Muscle of leg (tissue), 11 donors: ENCODE data around the gene OR52K2. TPM values are rescaled to one million over a fixed set of nuclear protein-coding genes. Genes with fewer than 3 reads are reported as not detected.

ENCODE experiments used
- DNase-seq: peaks from one replicate; pipeline ENCODE4 v3.0.0; 2013
- H3K27ac ChIP-seq: one replicate; pipeline ENCODE4 v1.5.1; 2013; ENCODE audit warnings: mild to moderate bottlenecking, low read length, control low read depth
- H3K27me3 ChIP-seq: one replicate; pipeline ENCODE4 v1.6.1; 2013; ENCODE audit warnings: low read length; ENCODE audit not compliant: control insufficient read depth, insufficient read depth
- H3K36me3 ChIP-seq: one replicate; pipeline ENCODE4 v1.6.1; 2013; ENCODE audit warnings: low read length; ENCODE audit not compliant: control insufficient read depth, insufficient read depth
- H3K4me1 ChIP-seq: one replicate; pipeline ENCODE4 v1.6.1; 2013; ENCODE audit warnings: low read length; ENCODE audit not compliant: control insufficient read depth, insufficient read depth
- H3K4me3 ChIP-seq: one replicate; pipeline ENCODE4 v1.5.1; 2013; ENCODE audit warnings: low read length, control low read depth
- H3K9me3 ChIP-seq: replicated peaks from 2 replicates; pipeline ENCODE4 v1.6.1; 2013; ENCODE audit warnings: low read depth, low read length; ENCODE audit not compliant: control insufficient read depth
- WGBS: methylation state at CpG from one replicate; pipeline ENCODE4 v1.1.5; 2013; ENCODE audit warnings: missing lambda C conversion rate; ENCODE audit not compliant: insufficient coverage; 5-methylcytosine and 5-hydroxymethylcytosine counted together
- polyA plus RNA-seq, 8 donors: library from polyadenylated mRNA; unstranded; fragments of 120-200 nt; gene quantifications; one replicate each; pipeline versions ENCODE4 v1.2.1 to v1.2.3, GENCODE V29; 2013; ENCODE audit warnings: inconsistent platforms in 1 of 8, low replicate concordance in 1 of 8; ENCODE audit not compliant: insufficient read length in 8 of 8, insufficient read depth in 1 of 8
- total RNA-seq: library from RNA; stranded (reverse); fragments of 120-200 nt; gene quantifications from one replicate; pipeline ENCODE4 v1.2.4, GENCODE V29; 2013

The OR52K2 gene
- total and polyA plus RNA-seq, 9 donors: not detected

DNA sequence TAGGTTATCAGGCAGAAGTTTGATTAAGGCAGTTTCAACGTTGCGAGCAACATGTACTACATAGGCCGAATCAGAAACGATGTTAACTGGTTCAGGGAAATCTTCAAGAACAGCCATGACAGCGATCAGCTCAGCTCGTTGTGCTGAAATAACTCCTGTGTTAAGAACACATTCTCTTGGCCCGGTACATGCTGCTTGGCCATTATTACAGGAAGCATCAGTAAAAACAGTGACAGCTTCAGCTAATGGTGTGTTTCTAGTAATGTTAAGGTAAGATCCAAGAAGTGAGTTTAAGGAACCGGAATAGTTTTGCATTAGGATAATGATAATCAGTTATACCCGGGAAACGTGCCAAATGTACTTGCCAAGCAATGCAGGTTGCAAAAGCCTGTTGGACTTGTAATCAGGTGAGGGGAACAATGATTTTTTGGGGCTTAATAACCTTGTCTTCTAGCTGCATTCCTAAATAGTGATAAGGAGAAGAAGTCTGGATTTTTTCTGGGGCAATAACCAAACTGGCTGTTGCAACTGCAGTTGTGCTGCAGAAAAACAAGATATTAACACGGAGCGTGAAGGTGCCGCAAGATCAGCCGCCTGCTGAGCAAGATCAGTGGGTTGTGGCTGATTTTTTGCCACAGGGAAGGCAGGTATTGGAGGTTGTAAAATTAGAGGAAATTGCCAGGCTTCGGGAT lies 47.6 kb downstream of the OR52K2 start:
- H3K4me1 ChIP-seq: no peaks in the 10 kb centered on the region
- peak; percentile 1 for DNase-seq
- no peak overlapping the region for H3K4me3 ChIP-seq
- no peaks in the 10 kb centered on the region for H3K36me3 ChIP-seq
- H3K9me3 ChIP-seq: no peaks in the 10 kb centered on the region
- 69% methylated on average over 15 of the region's 15 CpGs for WGBS
- H3K27me3 ChIP-seq: peaks cover 3% of the 10 kb centered on the region
- H3K27ac ChIP-seq: no peak overlapping the region

Other genes starting within 250 kb of the OR52K2 start
- gene OR52B4, start 80.9 kb upstream of the OR52K2 start, total RNA-seq: not detected
- not detected for gene OR52B4, start 80.9 kb upstream of the OR52K2 start, polyA plus RNA-seq
- 11.8 TPM for gene TRIM21, start 55.6 kb upstream of the OR52K2 start, total RNA-seq
- gene TRIM21, start 55.6 kb upstream of the OR52K2 start, polyA plus RNA-seq: 10 to 100 TPM in 3 of 8 donors, 1 to 10 TPM in 5; 6.4 to 12.7 (median 8.6) TPM
- gene OR52K1, start 33.4 kb downstream of the OR52K2 start, total RNA-seq: not detected
- gene OR52K1, start 33.4 kb downstream of the OR52K2 start, polyA plus RNA-seq: under 1 TPM; 0.02 to 0.31 (median 0.11) TPM
- gene OR52M1, start 95.9 kb downstream of the OR52K2 start, total RNA-seq: not detected
- not detected for gene OR52M1, start 95.9 kb downstream of the OR52K2 start, polyA plus RNA-seq
- not detected for gene OR52I2, start 132.4 kb downstream of the OR52K2 start, total RNA-seq
- under 1 TPM in 1 of 8 donors, not detected in 7; 0.12 TPM for gene OR52I2, start 132.4 kb downstream of the OR52K2 start, polyA plus RNA-seq
- gene OR52I1, start 144.7 kb downstream of the OR52K2 start, total RNA-seq: not detected
- under 1 TPM in 3 of 8 donors, not detected in 5; 0.06 to 0.16 (median 0.07) TPM for gene OR52I1, start 144.7 kb downstream of the OR52K2 start, polyA plus RNA-seq
- gene TRIM68, start 158.9 kb downstream of the OR52K2 start, total RNA-seq: 8.0 TPM
- gene TRIM68, start 158.9 kb downstream of the OR52K2 start, polyA plus RNA-seq: 10 to 100 TPM in 1 of 8 donors, 1 to 10 TPM in 7; 7.6 to 10.4 (median 8.4) TPM
- gene OR51D1, start 188.2 kb downstream of the OR52K2 start, total RNA-seq: not detected
- gene OR51D1, start 188.2 kb downstream of the OR52K2 start, polyA plus RNA-seq: not detected
- 3.1 TPM for gene OR51E1, start 194.7 kb downstream of the OR52K2 start, total RNA-seq
- gene OR51E1, start 194.7 kb downstream of the OR52K2 start, polyA plus RNA-seq: 1 to 10 TPM; 1.4 to 3.2 (median 2.1) TPM
- 0.53 TPM for gene OR51E2, start 248.6 kb downstream of the OR52K2 start, total RNA-seq
- 1 to 10 TPM in 5 of 8 donors, under 1 TPM in 3; 0.51 to 1.8 (median 1.1) TPM for gene OR51E2, start 248.6 kb downstream of the OR52K2 start, polyA plus RNA-seq